Osteocyte (in vitro differentiated cells): ENCODE data around the gene ABHD17A. TPM values are rescaled to one million over a fixed set of nuclear protein-coding genes. Genes with fewer than 3 reads are reported as not detected.

Source experiments
- DNase-seq: peaks from one replicate; pipeline ENCODE4 v3.0.0; 2021; ENCODE audit warnings: mixed read lengths; ENCODE audit not compliant: unreplicated experiment; ENCODE audit errors: extremely low spot score
- H3K27ac Mint-ChIP-seq: one replicate; pipeline ENCODE4 v1.8.0; 2021; ENCODE audit warnings: mild to moderate bottlenecking, mixed read lengths; ENCODE audit not compliant: unreplicated experiment
- H3K27me3 Mint-ChIP-seq: one replicate; pipeline ENCODE4 v1.8.0; 2021; ENCODE audit warnings: mixed read lengths; ENCODE audit not compliant: unreplicated experiment
- H3K36me3 Mint-ChIP-seq: one replicate; pipeline ENCODE4 v1.8.0; 2021; ENCODE audit warnings: mixed read lengths; ENCODE audit not compliant: unreplicated experiment
- H3K4me1 Mint-ChIP-seq: one replicate; pipeline ENCODE4 v1.8.0; 2021; ENCODE audit warnings: mixed read lengths; ENCODE audit not compliant: unreplicated experiment
- H3K4me3 Mint-ChIP-seq: one replicate; pipeline ENCODE4 v1.8.0; 2021; ENCODE audit warnings: mild to moderate bottlenecking, moderate library complexity, mixed read lengths; ENCODE audit not compliant: unreplicated experiment
- H3K9me3 Mint-ChIP-seq: one replicate; pipeline ENCODE4 v1.8.0; 2021; ENCODE audit warnings: mixed read lengths; ENCODE audit not compliant: unreplicated experiment
- CTCF ChIP-seq: fragments of 200-600 bp; sonication (generic); IDR thresholded peaks from 2 replicates; pipeline ENCODE4 v1.5.0; 2021; ENCODE audit warnings: antibody characterized with exemption, mild to moderate bottlenecking, moderate library complexity
- total RNA-seq: library from RNA; stranded (reverse); gene quantifications from 2 replicates; pipeline ENCODE4 v1.2.1, GENCODE V29; 2021

Gene ABHD17A
- total RNA-seq, 1 donor from 2014 or later: 63.4 TPM

GRCh38 chr19:1864480-1865171, 20.7 kb downstream of the ABHD17A start:
- H3K4me1 Mint-ChIP-seq: peaks cover 28% of the 10 kb centered on the region
- DNase-seq: no peak
- H3K27ac Mint-ChIP-seq: peak overlapping the region; percentile 27
- no peaks in the 10 kb centered on the region for H3K27me3 Mint-ChIP-seq
- peak; percentile 83 for TF ChIP-seq CTCF
- H3K9me3 Mint-ChIP-seq: no peaks in the 10 kb centered on the region
- peak overlapping the region; percentile 72 for H3K4me3 Mint-ChIP-seq
- no peaks in the 10 kb centered on the region for H3K36me3 Mint-ChIP-seq

GRCh38 chr19:1863638-1864479, 21.4 kb downstream of the ABHD17A start:
- peak; percentile 98 for DNase-seq
- Mint-ChIP-seq H3K27ac (no peak overlapping the region), H3K4me3 (peak overlapping the region; percentile 72), H3K27me3 (no peaks in the 10 kb centered on the region), H3K9me3 (no peaks in the 10 kb centered on the region), H3K4me1 (peaks cover 34% of the 10 kb centered on the region), H3K36me3 (no peaks in the 10 kb centered on the region)
- TF ChIP-seq CTCF: no peak

GRCh38 chr19:1863328-1863637, 22.0 kb downstream of the ABHD17A start, which contains the start of gene KLF16:
Gene KLF16 (minus strand): TSS chr19:1863579. CDS start chr19:1863497, 82 bp downstream.
- DNase-seq: no peak
- H3K27me3 Mint-ChIP-seq: no peaks in the 10 kb centered on the region
- no peak for TF ChIP-seq CTCF
- H3K4me3 Mint-ChIP-seq: peak within 1 kb of the TSS; percentile 90
- H3K36me3 Mint-ChIP-seq: no peaks in the 10 kb centered on the region
- no peaks in the 10 kb centered on the region for H3K9me3 Mint-ChIP-seq
- peak within 1 kb of the TSS; percentile 86 for H3K27ac Mint-ChIP-seq
- peaks cover 38% of the 10 kb centered on the region for H3K4me1 Mint-ChIP-seq

GRCh38 chr19:1862424-1863327, 22.6 kb downstream of the ABHD17A start:
- no peak for DNase-seq
- no peaks in the 10 kb centered on the region for H3K9me3 Mint-ChIP-seq
- H3K4me1 Mint-ChIP-seq: peaks cover 44% of the 10 kb centered on the region
- no peak for TF ChIP-seq CTCF
- H3K27ac Mint-ChIP-seq: peak overlapping the region; percentile 86
- peak overlapping the region; percentile 90 for H3K4me3 Mint-ChIP-seq
- H3K27me3 Mint-ChIP-seq: no peaks in the 10 kb centered on the region
- no peaks in the 10 kb centered on the region for H3K36me3 Mint-ChIP-seq
